GM19099 (cell line): ENCODE measurements around the gene ZNF787.

Source experiments
- POLR2A ChIP-seq: IDR thresholded peaks from 3 replicates; pipeline ENCODE4 v1.6.1; 2011; ENCODE audit warnings: low read depth; ENCODE audit not compliant: insufficient read length; ENCODE audit errors: extremely low read depth

Gene ZNF787

GRCh38 chr19:56087647-56088496, 33.2 kb downstream of the ZNF787 start:
- no peak for TF ChIP-seq POLR2A

GRCh38 chr19:56086671-56087430, 34.2 kb downstream of the ZNF787 start:
- no peak for TF ChIP-seq POLR2A

GRCh38 chr19:56085571-56086275, 35.4 kb downstream of the ZNF787 start:
- no peak for TF ChIP-seq POLR2A

- TF ChIP-seq POLR2A, result no peak
Observed at GRCh38 chr19:56084835-56085536, 36.1 kb downstream of the ZNF787 start.

- no peak for TF ChIP-seq POLR2A
Observed at GRCh38 chr19:56083668-56084067, 37.4 kb downstream of the ZNF787 start.

GRCh38 chr19:56080669-56081401, 40.3 kb downstream of the ZNF787 start:
- no peak for TF ChIP-seq POLR2A

GRCh38 chr19:56079609-56080008, 41.5 kb downstream of the ZNF787 start:
- TF ChIP-seq POLR2A, result no peak

GRCh38 chr19:56076498-56076897, 44.6 kb downstream of the ZNF787 start:
- no peak for TF ChIP-seq POLR2A

- TF ChIP-seq POLR2A, result no peak
Observed at GRCh38 chr19:56071151-56071550, 49.9 kb downstream of the ZNF787 start.

- TF ChIP-seq POLR2A, result no peak
Observed at GRCh38 chr19:56069642-56070041, 51.5 kb downstream of the ZNF787 start.

- TF ChIP-seq POLR2A, result no peak
Observed at GRCh38 chr19:56066152-56067023, 54.7 kb downstream of the ZNF787 start.

- no peak for TF ChIP-seq POLR2A
Observed at GRCh38 chr19:56053596-56053995, 67.5 kb downstream of the ZNF787 start.
